Hematopoietic multipotent progenitor cell treated with erythropoietin and hydrocortisone succinate and interleukin-3 and kit ligand, for 15 days (in vitro differentiated cells): ENCODE measurements around the gene SIGLEC10.
A peak's percentile ranks its signal among the peaks of the same experiment; 100 is the strongest.

ENCODE experiments used
- DNase-seq: peaks from one replicate; pipeline ENCODE4 v3.0.0-alpha.2; 2015; ENCODE audit warnings: low spot score

The SIGLEC10 gene

DNA sequence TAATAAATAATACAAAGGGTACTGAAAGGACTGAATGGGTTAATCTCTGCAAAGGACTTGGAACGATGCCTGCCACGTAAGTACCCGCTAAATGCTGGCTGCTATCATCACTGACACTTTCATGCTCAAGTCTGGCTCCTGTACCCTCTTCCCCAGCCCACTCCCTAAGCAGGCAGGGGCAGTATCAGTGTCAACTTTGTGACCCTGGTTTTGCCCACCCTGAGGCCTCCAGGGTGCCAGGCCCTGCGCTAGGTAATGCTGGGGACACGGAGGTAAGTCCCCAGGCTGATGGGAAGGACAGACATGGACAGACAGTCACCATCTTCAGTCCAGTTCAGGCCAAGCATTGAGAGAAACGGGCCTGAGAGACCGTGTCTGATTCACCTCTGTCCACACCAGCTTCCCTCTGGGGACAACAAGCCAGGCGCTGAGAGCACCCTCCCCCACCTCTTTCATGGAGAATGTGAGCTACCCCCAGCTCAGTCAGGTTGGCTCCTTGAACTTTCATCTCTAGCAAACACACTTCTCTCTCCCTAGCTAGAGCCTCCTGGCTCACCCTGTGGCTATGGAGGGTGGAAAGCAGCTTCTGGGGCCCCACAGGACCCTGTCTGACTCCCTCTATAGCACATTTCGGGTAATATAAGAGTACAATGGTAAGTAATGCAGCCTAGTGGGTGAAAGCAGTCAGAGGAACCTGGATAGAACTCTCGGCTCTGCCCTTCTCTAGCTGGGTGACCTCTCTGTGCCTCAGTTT, 52.1 kb downstream of the SIGLEC10 start:
- peak; percentile 34 for DNase-seq

DNA sequence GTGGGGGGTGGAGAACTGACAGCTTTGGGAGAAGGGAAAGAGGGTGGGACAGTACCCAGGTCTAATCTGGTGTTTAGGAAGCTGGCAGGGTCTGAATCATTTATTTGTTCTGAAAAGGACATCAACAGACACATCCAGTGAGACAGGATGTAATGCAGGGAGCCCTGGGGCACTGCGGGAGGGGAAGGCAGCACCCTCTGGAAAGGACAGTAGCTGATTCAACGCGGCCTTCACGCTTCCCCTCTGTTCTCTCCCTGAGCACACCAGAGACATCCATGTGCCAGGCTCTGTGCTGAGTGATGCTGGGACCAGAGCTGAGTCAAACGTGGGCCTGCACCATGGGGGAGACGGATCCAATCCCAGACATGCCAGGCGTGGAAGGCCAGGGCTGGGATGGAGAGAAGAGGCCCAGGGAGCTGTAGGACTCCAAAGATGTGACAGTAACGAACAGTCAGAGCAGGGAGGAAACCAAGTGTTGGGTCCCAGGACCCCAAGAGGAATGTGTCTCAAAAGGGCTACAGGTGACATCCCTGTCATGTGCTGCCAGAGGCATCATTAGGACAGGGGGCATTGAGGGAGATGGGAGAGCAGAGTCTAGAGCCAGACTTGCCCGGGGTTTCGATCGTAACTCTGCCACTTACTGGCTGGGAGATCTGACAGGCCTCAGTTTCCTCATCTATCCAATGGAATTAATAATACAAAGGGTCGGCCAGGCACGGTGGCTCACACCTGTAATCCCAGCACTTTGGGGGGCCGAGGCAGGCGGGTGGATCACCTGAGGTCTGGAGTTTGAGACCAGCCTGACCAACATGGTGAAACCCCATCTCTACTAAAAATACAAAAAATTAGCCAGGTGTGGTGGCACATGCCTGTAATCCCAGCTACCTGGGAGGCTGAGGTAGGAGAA, 53.0 kb downstream of the SIGLEC10 start:
- no peak for DNase-seq

DNA sequence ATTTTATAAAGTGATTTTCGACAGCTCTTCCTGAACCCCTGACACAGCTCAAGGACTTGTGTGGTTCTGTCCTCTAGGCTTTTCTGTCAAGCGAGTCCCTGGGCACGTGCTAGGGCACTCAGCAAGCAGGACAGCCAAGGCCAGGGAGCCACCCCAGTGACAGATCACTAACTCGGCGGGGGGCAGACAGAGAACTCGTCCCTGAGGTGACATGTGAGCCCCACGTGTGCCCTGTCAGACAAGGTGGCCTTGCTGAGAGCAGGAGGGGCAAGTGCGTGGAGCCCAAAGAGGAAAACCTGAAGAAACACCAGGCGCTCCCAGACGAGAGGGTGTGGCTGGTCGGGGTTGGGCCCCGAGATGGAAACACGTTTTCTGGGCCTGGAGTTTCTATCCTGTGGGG, 56.2 kb downstream of the SIGLEC10 start:
- no peak for DNase-seq
